PC-3 (cell line): ENCODE results near the gene TANC1.

Source experiments
- EZH2phosphoT487 ChIP-seq: fragments of 300-600 bp; sonication (generic); IDR thresholded peaks from 2 replicates; pipeline ENCODE4 v1.6.1; 2018; ENCODE audit warnings: mild to moderate bottlenecking, antibody characterized with exemption, low read length, borderline replicate concordance
- TF ChIP-seq, protein P1 (sequence below): fragments of 300-600 bp; sonication (generic); conservative IDR thresholded peaks from 2 replicates; pipeline ENCODE4 v1.5.1; 2017; ENCODE audit warnings: antibody characterized with exemption, low read depth, mild to moderate bottlenecking, low read length

DNA sequence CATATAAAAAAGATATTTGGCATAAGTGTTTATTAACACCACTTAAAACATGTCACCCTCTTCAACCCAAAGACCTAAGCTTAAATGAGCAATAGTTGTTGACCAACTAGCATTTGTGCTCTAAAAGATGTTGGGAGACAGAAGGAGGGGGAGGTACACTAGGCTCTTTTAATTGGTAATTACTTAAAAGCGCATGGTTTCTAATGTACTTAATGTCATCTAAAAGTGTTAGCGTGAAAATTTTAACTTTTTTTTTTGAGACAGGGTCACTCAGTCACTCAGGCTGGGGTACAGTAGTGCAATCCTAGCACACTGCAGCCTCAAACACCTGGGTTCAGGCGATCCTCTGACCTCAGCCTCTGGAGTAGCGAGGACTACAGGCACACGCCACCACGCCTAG, 312.6 kb downstream of the TANC1 start:
- TF ChIP-seq, protein P1, sequence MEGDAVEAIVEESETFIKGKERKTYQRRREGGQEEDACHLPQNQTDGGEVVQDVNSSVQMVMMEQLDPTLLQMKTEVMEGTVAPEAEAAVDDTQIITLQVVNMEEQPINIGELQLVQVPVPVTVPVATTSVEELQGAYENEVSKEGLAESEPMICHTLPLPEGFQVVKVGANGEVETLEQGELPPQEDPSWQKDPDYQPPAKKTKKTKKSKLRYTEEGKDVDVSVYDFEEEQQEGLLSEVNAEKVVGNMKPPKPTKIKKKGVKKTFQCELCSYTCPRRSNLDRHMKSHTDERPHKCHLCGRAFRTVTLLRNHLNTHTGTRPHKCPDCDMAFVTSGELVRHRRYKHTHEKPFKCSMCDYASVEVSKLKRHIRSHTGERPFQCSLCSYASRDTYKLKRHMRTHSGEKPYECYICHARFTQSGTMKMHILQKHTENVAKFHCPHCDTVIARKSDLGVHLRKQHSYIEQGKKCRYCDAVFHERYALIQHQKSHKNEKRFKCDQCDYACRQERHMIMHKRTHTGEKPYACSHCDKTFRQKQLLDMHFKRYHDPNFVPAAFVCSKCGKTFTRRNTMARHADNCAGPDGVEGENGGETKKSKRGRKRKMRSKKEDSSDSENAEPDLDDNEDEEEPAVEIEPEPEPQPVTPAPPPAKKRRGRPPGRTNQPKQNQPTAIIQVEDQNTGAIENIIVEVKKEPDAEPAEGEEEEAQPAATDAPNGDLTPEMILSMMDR = no peak
- no peak for TF ChIP-seq EZH2phosphoT487
